ENCODE results near the gene VSTM4. TPM values are rescaled to one million over a fixed set of nuclear protein-coding genes. Genes with fewer than 3 reads are reported as not detected.
A peak's percentile ranks its signal among the peaks of the same experiment; 100 is the strongest.

Gene VSTM4
- total and polyA plus RNA-seq, 9 of the 15 experiments (the other 6 are each of a cell fraction or from before 2014, with no cell fraction given) = 1.0 to 7.9 (median 3.0) TPM

- no peak for TF ChIP-seq ARID4B (CRISPR knock-in tag; IDR thresholded peaks at IDR 0.05)
- no peak for TF ChIP-seq SMAD2 (IDR thresholded peaks at IDR 0.05; ENCODE audit: low read depth, low read length)
- no peak for TF ChIP-seq FOXJ3 (CRISPR knock-in tag; IDR thresholded peaks at IDR 0.05)
- peak; percentile 89 for TF ChIP-seq GATA2 (CRISPR knock-in tag; IDR thresholded peaks at IDR 0.05)
- peak; percentile 68 for TF ChIP-seq KLF16 (IDR thresholded peaks at IDR 0.05)
- no peak for TF ChIP-seq ZFP91 (CRISPR knock-in tag; IDR thresholded peaks at IDR 0.05)
- no peak for TF ChIP-seq SP2 (IDR thresholded peaks at IDR 0.05; ENCODE audit: extremely low read depth, low read depth, low read length, poor library complexity, severe bottlenecking)
- peak; percentile 71 for TF ChIP-seq PRDM10 (IDR thresholded peaks at IDR 0.05; ENCODE audit: partially characterized antibody)
- no peak for TF ChIP-seq ZNF551 (CRISPR knock-in tag; IDR thresholded peaks at IDR 0.05)
- no peak for TF ChIP-seq ZNF41 (CRISPR knock-in tag; conservative IDR thresholded peaks at IDR 0.05)
- TF ChIP-seq ZNF184 (CRISPR knock-in tag; IDR thresholded peaks at IDR 0.05) = no peak
- peak; percentile 98 for TF ChIP-seq LCOR (CRISPR knock-in tag; IDR thresholded peaks at IDR 0.05)
- TF ChIP-seq DDX20 (tag; IDR thresholded peaks at IDR 0.05; ENCODE audit: low read depth) = no peak
- peak; percentile 94 for TF ChIP-seq SMARCE1 (IDR thresholded peaks at IDR 0.05)
- TF ChIP-seq SRSF9 (IDR thresholded peaks at IDR 0.05; ENCODE audit: borderline replicate concordance, low read depth, low read length) = no peak
Measured at GRCh38 chr10:49161411-49161997, 46.2 kb upstream of the VSTM4 start (continued).
